ENCODE results near the gene MUC5AC.
"Not testable (repeated sequence)": the region's sequence is repeated elsewhere in the genome, so short reads cannot be mapped to it uniquely, and the experiment has no call there.

The MUC5AC gene

GRCh38 chr11:1178201-1178885, 20.6 kb downstream of the MUC5AC start:
- DNase-seq, result no peak

- DNase-seq, result no peak
Measured at GRCh38 chr11:1178906-1179305, 21.2 kb downstream of the MUC5AC start.

DNA sequence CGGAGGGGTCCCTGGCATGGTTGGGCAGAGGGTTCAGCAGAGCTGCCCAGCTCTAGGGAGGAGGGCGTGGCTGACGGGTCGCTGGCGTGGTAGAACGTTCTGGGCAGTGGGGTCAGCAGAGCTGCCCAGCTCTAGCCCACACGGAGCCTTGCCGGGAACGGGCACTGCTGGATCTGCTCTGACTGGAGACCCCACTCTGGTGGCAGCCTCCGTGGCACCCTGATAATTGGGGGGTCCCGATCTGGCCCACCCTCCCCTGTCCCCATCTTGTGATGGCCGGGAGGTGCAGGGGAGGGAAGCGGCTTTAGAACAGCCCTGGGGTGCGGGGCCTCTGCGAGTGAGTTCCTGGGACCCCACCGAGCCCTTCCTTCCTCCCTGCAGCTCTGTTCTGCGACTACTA, 21.9 kb downstream of the MUC5AC start:
- DNase-seq, result no peak

DNA sequence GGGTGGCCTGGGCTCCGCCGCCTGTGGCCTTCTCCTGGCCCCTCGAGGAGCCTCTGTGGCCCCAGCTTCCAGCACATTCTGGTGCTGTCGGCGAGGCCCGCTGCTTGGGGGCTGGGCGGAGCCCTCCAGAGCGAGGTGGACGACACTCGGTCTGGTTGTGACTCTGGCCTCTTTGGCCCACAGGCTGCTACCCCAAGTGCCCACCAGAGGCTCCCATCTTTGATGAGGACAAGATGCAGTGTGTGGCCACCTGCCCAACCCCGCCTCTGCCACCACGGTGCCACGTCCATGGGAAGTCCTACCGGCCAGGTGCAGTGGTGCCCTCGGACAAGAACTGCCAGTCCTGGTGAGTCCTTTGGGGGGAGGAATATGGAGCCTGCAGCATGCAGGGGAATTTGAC, 22.4 kb downstream of the MUC5AC start:
- DNase-seq, result no peak

GRCh38 chr11:1180947-1181391, 23.2 kb downstream of the MUC5AC start:
- DNase-seq, result no peak

DNA sequence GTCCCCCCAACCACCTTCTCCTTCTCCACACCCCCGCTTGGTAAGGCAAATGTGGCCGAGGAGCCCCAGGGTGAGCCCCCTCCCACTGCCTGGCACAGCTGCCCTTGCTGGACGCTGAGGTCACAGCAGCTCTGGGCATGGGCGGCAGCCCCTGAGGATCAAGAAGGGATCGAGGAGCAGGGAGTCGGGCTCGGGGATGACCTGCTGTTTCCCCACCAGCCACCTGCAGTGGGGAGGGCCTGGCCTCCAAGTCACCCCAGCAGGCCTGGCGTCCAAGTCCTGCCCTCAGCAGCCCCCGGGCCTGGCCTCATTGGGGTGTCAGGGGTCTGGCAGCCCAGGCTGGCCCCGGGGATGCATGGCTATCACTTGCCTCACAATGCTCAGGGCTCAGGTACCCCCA, 23.7 kb downstream of the MUC5AC start:
- no peak for DNase-seq

- DNase-seq, result no peak
Measured at GRCh38 chr11:1181853-1182535, 24.2 kb downstream of the MUC5AC start.

DNA sequence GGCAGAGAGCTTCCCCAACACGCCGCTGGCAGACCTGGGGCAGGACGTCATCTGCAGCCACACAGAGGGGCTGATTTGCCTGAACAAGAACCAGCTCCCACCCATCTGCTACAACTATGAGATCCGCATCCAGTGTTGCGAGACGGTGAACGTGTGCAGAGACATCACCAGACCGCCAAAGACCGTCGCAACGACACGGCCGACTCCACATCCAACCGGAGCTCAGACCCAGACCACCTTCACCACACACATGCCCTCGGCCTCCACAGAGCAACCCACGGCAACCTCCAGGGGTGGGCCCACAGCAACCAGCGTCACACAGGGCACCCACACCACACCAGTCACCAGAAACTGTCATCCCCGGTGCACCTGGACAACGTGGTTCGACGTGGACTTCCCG, 26.4 kb downstream of the MUC5AC start:
- not testable (repeated sequence) for DNase-seq

GRCh38 chr11:1188451-1189130, 30.8 kb downstream of the MUC5AC start:
- not testable (repeated sequence) for DNase-seq

DNA sequence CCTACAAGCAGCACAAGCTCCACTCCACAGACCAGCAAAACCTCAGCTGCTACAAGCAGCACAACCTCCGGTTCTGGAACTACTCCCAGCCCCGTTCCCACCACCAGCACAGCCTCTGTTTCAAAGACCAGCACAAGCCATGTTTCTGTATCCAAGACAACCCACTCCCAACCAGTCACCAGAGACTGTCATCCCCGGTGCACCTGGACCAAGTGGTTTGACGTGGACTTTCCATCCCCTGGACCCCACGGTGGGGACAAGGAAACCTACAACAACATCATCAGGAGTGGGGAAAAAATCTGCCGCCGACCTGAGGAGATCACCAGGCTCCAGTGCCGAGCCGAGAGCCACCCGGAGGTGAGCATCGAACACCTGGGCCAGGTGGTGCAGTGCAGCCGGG, 32.1 kb downstream of the MUC5AC start:
- DNase-seq, result not testable (repeated sequence)

- not testable (repeated sequence) for DNase-seq
Measured at GRCh38 chr11:1191786-1192470, 34.2 kb downstream of the MUC5AC start.

GRCh38 chr11:1192741-1193325, 35.1 kb downstream of the MUC5AC start:
- no peak for DNase-seq

DNA sequence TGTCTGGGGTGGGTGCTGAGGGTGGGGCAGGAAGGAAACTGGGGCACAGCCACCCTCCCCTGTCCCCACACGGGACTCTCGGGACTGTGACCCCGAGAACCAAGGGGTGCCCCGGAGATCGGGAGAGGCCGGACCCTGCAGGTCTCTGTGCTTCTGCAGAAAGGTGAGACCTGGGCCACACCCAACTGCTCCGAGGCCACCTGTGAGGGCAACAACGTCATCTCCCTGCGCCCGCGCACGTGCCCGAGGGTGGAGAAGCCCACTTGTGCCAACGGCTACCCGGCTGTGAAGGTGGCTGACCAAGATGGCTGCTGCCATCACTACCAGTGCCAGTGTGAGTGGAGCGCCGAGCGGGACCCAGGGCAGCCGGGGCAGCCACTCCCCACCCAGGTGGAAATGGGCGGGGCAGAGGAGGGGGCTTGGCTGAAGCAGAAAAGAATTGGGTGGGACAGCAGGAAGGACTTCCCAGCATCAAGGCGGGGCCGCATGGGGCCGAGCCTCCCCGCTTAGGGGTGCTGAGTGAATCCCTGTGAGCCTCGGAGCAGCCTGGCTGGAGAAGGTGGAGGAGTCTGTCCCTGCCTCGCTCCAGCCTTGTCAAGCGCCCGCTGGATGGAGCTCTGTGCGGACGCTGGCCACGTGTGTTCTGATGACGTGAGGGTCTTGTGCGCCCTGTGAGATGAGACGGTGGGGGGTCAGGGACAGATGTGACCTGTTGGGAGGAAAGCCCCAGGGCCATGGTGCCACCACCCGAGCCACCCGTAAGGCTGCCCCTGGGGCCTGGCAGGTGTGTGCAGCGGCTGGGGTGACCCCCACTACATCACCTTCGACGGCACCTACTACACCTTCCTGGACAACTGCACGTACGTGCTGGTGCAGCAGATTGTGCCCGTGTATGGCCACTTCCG, 35.8 kb downstream of the MUC5AC start:
- DNase-seq, result peak in 1 of 2 experiments; percentile 52

DNA sequence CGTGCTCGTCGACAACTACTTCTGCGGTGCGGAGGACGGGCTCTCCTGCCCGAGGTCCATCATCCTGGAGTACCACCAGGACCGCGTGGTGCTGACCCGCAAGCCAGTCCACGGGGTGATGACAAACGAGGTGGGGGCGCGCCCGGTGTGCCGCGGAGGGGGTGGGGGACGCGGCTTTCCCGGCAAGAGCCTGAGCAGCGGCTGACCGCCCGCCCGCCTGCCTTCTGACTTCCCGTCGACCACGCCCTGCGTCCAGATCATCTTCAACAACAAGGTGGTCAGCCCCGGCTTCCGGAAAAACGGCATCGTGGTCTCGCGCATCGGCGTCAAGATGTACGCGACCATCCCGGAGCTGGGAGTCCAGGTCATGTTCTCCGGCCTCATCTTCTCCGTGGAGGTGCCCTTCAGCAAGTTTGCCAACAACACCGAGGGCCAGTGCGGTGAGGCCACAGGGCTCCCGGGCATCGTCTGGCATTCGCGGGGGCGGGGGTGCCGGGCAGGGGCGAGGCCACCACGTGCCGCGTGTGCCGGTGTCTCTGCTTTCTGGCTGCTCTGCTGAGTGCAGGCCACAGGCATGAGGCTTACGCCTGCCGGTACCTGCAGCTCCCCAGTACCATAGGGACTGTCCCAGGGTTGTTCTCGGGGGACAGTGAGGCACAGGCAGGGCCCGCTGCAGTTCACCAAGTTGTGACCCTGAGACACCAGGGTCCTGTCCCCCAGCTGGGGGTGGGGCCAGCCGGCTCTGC, 36.7 kb downstream of the MUC5AC start:
- no peak for DNase-seq

- no peak for DNase-seq
Measured at GRCh38 chr11:1194977-1195681, 37.4 kb downstream of the MUC5AC start.

DNA sequence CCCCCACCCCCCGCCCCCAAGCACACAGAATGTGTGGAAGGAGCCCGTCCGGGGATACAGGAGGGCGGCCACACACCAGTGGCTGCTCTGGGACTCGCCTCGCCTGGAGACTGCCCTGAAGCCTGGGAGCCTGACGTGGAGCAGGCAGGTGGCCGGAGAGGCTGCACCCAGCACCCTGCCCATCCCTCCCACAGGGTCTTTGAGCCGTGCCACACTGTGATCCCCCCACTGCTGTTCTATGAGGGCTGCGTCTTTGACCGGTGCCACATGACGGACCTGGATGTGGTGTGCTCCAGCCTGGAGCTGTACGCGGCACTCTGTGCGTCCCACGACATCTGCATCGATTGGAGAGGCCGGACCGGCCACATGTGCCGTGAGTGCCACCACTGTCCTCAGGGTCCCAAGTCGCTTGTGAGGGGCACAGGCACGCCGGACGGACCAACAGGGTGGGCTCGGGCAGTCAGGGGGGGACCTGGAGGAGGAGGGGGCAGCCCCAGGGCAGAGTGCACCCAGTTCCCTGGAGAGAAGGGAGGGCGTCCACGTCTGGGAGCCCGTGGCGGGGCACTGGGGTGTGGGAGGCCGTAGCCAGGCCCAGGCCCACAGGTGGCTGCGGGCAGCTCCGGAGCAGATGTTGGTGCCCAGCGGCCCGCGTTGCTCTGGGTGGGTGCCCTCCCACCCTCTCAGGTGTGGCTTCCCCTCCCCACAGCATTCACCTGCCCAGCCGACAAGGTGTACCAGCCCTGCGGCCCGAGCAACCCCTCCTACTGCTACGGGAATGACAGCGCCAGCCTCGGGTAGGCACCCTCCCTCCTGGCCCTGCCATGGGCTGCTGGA, 38.1 kb downstream of the MUC5AC start:
- no peak for DNase-seq

DNA sequence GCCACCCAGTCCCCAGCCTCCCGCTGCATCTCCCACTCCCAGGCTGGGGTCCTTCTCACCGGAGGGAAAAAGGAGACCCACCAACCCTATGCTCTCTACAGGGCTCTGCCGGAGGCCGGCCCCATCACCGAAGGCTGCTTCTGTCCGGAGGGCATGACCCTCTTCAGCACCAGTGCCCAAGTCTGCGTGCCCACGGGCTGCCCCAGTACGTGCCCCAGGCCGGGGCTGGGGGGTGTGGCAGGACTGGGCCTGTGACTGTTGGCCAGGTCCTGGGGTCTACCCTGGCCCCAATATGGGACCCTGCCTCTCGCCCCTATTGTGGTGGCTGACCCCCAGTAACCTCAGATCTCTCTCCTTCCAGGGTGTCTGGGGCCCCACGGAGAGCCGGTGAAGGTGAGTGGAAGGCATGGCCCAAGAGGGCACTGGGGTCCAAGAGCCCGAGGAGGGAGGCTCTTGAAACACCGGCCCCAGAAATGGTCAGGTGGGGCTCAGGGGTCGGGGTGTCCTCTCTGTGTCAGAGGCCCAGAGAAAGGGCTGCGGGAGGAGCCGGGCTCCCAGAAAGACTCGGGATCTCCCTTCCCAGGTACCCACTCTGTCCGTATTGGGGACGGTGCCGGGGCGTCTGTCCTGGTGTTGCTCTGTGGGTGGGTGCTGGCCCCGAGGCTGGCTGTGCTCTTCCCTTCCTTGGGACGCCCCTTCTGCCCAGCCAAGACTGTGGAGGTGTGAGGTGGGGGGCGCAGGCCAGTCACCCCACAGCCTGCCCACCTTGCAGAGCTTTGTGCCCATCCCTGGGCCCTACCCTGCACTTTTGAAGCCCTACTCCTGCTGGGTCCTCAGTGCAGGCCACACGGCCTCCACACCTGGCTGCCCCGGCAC, 39.0 kb downstream of the MUC5AC start:
- no peak for DNase-seq

DNA sequence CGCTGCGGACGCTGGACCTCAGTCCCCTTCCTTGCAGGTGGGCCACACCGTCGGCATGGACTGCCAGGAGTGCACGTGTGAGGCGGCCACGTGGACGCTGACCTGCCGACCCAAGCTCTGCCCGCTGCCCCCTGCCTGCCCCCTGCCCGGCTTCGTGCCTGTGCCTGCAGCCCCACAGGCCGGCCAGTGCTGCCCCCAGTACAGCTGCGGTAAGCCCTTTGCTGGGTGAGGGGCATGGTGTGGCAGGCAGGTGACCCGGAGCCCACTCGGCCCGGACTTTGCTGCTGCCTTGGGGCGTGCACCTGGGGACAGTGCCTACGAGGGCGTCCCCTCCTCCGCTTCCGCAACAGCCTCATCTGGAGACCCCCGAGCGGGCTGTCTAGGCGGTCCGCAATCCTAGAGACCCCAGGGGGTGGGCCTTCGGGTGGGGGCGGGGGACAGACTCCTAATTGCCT, 39.7 kb downstream of the MUC5AC start:
- no peak for DNase-seq
